GM19463 (cell line): ENCODE results near the gene GLI2.

ENCODE experiments used
- ATAC-seq: cut with Tn5 transposase; IDR thresholded peaks from one replicate; pipeline ENCODE4 v1.9.1; 2021; ENCODE audit warnings: mild to moderate bottlenecking, moderate library complexity; ENCODE audit not compliant: unreplicated experiment

GLI2 gene

GRCh38 chr2:120711694-120712093 is 24.0 kb upstream of the GLI2 start:
- no peak for ATAC-seq

GRCh38 chr2:120712180-120712681 is 23.4 kb upstream of the GLI2 start:
- ATAC-seq = no peak

DNA sequence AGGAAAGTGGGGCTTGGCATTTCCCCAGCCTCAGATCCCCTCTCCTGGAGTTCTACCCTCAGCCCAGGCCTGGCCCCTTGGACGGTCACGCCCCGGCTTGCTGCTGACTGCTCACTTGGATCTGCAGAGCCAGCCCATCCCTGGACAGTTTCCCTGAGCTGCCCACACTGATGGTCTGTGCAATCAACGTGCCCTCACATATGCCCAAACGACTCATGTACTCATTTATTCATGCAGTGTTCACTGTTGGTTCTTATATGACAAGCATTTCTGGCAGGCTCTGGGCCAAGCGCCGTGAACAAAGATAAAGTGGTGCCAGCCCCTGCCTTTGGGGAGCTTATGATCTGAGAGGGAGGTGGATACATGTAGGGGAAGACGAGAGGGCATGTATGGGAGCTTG is 20.3 kb upstream of the GLI2 start:
- ATAC-seq = no peak

DNA sequence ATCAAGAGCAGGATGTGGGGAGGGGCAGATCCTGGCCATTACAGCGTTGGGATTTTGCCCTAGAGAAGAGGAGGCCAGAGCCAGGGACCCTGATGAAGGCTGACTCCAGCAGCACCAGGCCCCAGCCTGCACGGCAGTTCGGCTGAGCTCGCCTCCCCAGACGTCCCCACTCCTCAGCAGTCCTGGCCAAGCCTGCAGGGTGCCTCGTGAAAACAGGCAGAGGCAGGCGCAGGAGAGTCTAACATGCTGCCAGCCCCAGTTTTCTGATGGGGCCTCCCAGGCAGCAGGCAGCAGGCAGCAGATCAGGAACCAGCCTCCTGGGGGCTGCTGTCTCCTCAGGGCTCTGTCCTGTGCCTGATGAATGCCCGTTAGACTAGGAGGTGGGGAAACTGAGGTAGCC is 19.7 kb upstream of the GLI2 start:
- no peak for ATAC-seq

DNA sequence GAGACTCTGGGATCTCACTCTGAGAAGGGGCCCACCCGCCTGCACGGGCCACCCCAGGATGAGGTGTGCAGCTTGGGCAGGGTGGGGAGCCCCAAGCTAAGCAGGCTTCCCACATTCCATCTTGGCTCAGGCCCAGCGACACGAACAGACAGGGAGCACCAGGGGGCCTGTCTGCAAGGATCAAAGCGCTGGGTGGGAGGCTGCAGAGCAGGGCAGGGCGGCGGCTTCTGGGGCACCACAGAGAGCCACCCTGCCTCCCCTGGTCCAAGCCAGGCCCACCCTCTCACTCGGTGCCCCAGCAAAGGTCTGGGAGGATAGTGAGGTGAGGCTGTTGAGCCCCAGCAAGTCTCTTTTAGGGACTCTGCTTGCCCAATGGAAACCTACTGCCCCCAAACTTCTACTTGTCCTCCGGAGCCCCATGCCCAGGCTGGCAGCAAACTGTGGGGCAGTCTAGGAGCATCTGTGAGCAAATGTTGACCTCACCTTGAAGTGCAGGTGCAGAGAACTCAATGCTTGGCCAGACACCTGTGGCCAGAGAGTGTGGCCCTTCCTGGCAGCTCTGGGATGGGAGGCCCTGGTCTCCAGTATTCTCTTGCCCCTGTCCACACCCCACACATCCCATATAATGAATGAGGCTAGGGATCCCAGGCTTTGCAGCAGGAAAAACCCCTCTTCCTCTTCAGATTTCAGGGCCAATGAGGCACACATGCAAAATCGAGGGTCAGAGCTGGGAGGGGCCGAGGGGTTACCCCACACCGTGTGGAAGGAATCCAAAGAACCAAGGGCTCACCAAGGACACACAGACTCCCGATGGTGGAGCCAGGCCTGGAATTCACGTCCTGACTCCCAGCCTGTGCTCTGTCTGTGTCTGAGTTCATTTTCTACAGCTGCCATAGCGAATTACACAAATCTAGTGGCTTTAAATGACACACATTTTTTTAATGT is 18.8 kb upstream of the GLI2 start:
- ATAC-seq = no peak

- ATAC-seq = no peak
Observed at GRCh38 chr2:120719491-120719890, 16.2 kb upstream of the GLI2 start.

DNA sequence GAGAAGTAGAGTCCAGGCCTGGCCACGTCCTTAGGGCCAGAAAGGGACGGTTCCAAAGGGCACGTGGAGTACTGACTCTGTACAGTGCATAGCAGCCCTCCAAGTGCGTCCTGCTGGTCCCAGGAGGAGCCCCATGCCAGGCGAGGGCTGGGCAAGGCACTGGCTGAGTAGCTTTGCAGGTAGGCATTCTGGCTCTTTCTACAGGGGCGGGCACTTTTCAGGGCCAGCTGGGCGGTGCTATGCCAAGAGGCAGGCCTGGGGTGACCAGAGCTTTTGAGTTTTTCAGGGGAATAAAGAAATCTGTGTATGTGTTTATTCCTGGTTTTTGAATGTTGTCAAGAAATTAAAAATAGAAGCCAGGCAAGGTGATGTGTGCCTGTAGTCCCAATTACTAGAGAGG is 15.4 kb upstream of the GLI2 start:
- no peak for ATAC-seq

DNA sequence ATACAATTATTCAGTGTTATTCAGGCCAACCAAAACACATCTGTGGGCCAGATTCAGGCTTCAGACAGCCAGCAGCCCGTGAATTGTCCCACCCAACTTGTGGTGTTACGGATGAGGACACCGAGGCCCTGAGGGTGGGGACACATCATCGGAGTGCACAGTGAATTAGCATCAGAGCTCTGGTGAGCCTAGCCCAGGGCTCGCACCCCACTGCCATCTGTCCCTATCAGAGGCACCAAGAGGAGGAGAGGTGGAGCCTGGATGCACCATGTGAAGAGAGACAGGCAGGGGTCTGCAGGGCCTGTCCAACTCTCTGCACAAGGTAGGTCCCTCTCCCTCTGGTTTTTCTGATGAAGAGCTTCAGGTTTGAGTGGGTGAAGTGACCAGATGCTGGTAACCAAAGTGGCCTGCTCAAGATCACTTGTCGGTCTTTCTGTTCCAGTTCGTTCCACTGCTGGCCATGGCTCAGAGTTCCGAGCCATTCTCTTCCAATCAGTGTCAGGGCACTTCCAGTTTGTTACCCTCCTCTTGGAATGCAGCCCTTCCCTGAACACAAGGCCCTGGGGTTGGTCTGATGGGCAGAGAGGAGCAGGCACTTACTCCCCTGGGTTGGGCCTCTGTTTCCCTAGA is 14.8 kb upstream of the GLI2 start:
- ATAC-seq = no peak

GRCh38 chr2:120722246-120722567 is 13.5 kb upstream of the GLI2 start:
- ATAC-seq = no peak

DNA sequence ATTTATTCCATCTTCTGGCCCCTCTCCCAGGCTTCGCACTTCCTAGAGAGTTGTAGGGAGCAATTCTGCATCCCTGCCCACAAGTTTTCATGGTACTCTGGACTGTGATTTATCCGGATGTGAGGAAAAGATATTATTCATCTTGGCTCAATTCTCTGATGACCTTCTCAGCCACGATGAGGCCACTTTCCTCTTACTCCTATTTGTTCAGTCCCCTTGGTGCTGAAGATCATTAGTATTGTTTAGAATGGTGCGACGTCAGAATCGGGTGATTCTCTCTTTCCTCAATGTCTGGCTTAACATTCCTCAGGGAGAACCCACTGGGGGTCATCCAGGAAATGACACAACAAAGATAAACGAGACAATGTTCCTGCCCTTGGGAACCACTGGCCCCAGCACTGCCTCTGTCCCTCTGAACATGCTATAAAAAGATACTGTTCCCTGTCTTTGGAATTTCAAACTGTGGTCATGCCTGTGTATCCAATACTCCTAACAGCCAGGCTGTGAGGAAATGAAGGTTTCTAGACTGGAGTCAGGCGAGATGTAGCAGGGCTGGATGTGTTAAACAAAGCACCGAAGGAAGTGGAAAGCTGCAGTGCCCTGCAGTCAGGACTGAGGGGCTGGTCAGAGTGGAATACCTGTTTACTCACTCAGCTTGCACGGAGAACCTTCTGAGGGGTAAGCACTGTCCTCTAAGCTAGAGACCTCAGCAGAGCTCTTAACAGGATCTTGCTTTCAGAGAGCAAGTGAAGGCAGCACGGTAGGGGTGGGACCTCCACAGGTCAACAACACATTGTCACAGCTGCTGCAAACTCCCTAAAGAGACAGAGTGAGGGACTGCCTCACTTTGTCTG is 12.9 kb upstream of the GLI2 start:
- ATAC-seq = no peak

DNA sequence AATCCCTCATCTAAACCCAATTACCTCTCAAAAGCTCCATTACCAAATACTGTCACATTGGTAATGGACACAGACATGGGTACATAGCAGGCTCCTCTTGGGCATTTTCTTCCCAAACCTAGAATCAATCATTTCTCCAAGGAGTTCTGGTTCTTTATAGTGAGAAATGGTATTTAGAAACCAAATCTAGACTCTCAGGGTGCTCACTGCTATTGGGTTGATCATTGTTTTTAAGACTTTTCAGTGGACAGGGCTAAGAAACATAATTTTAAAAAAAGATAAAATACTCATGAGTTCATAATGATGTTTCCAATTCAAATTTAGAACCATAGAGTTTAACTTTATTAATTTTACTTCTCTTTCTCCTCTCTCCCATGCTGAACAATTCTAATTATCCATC is 9.4 kb upstream of the GLI2 start:
- no peak for ATAC-seq

- ATAC-seq = no peak
Observed at GRCh38 chr2:120729406-120730399, 6.0 kb upstream of the GLI2 start.

DNA sequence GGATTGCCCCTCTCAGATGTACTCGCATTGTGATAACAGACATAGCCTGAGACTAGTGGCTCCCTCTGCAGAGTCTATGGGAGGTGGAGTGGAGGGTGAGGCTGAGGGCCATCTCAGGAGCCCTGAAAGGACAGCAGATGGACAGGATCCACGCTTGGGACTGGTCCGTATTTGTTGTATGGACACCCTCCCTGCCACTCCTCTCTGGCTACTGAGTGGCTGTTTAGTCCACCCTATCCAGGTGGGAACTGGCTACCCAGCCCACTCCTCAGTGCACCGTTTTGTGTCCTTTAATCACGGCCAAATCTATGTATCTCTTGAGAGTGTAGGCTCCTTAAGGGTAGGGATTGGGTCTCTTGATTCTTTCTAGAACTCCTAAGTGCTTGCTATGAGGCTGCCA is 4.5 kb upstream of the GLI2 start:
- no peak for ATAC-seq

DNA sequence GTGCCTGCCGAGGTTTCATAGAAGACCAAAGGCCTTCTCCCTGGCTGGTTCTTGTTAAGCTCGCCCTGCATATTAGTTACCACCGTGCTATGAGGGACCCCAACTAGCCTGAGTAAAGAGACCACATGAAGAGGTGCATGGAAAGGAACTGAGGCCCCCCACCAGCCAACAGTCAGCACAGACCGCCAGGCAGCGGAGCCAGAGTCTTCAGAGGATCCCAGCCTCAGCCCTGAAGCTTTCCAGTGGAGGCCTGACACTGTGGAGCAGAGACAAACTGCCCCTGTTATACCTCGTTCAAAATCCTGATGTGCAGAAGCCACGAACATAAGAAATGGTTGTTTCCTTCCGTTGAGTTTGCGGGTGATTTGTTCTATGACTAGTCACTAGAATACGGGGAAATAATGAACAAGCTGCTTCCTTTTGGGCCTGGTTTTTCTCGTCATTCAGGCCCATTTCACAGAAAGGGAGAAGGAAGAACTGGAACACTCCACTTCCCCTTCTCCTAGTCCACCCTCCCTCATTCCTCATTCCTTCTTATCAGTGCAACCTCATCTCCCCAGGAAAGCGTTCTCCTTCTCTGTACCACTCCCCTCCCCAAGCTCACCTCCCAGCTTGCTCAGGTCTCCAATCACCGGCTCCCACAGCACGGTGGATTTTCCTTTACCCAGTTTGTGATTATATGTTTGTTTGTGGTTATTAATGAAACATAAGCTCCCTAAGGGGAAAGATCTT is 3.0 kb upstream of the GLI2 start:
- ATAC-seq = no peak

GRCh38 chr2:120733238-120733932 is 2.3 kb upstream of the GLI2 start:
- ATAC-seq = no peak

DNA sequence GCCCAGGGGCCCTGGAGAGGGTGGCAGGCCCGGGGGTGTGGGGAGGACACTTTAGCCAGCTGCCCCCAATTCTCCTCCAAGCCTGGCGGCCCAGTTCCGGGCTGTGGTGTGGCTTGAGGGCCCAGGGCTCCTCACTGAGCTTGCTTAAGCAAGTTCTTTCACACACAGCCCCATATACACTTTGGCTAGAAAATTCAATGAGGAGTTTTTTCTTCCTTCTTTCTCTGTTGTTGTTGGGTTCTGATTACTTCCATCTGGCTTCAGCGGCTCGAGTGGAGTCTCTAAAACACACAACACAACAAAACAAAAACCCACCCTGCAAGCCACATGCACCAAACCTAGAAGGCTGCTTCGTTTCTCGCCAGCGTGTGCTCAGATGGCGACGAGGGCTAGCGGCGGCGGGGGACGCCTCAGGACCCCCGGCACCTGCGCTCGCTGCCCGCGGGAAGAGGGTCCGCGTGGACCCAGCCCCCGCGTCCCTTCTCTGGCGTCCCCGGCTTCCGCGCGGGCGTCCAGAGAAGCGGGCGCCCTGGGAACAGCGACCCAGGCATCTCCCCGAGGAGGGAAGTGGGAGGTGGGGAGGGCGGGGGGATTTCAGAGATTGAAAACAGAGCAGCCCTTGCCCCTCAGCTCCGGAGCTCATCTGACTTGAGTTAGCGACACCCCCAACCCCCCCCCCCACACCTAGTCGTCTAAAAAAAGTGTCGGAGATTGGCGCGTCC is 577 bp upstream of the GLI2 start:
- ATAC-seq = no peak

DNA sequence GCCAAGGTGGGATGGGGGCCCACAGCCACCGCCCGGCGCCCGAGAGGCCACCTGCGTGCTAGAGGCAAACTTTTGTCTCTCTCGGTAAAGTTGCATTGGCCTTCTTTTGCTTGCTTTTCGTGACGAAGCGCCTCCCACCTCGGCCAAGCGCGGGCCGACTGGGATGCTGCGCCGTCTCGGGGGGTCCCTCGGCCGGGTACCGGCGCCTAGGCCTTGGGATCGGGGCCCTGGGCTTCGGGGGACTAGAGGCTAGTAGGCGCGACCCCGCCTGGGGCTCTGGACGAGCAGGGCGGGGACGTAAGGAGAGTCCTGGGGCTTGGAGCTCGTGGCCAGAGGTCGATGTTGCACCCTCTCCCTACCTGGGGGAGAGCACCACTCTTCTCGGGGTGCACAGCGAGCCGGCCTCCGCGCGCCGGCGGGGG is 545 bp downstream of the GLI2 start:
- ATAC-seq = no peak

DNA sequence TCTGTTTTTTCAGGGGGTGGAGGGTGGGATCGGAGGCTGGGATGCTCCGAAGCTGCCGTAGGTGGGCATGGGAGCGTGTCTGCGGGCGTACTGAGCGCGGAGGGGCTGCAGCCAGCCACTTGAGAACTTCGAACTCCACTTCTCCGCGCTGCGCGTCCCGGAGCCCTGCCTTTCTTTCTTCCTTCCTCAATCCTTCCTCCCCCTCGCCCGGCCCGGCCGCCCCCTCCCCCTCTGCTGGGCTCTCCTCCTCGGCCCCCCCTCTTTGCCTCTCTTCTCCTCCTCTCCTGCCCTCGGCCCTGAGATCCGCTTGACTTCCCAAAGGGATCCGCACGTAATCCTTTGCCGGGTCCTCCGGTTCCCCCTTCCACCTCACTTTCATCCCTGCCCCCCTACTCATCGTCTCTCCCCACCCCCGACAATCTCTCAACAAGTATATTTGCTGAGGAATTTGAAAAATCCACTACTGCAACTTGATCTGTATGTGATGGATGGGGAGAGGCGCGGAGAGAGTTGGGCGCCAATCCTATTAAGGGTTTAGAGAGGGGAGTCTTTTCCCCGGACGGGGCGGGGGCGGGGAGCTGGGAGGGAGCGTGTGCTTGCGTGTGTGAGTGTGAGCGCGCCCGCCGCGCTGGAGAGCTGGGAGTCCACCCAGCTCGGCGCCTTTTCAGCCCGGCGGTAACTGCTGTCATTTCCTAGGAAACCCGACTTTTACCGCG is 1.1 kb downstream of the GLI2 start:
- no peak for ATAC-seq
